ENCODE measurements around the gene METTL23.
A peak's percentile ranks its signal among the peaks of the same experiment; 100 is the strongest.

Gene METTL23

DNA sequence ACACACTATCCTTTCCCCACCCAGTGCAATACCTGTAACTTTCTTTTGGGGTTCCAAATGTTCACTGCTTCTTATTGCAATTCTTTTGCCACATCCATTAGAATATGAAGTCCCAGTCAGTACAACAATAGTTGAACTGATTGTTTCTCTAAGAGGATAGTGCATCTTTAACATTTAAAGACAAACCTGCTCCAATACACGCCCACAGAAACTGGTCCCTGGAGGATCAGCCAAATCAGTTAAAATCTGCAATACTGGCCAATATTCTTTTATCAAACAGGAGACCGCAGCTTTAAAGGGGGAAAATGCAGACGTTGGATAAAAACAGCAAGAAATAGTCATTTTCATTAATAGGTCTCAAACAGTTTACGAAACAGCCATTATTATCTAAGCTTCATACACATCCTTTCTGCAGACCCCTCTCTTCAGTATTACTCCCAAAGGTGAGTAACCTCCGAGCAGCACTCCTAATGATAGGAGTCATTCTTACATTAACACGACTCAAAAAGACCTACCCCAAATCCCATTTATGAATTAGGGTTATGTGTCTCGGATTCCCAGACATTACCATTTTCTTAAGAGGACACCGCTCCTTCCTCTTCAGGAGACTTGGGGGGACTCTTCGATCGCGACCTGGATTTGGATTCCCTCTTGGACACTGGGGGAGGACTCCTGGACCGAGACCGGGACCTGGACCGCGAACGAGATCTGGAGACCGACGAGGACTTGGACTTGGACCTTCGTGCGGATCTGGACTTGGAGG lies 9.1 kb downstream of the METTL23 start:
- peak overlapping the region; percentile 89 for H3K4me2 ChIP-seq (ENCODE audit: low read length)
- no peaks in the 10 kb centered on the region for H3K9me3 ChIP-seq (ENCODE audit: low read length)
- H3K4me1 ChIP-seq (ENCODE audit: insufficient read depth, low read length, severe bottlenecking): peaks cover 67% of the 10 kb centered on the region
- peaks cover 43% of the 10 kb centered on the region for H3K79me2 ChIP-seq (ENCODE audit: insufficient read depth, low read length)
- H3K27me3 ChIP-seq (ENCODE audit: insufficient read depth, low read length): no peaks in the 10 kb centered on the region
- peaks cover 31% of the 10 kb centered on the region for H3F3A ChIP-seq (ENCODE audit: insufficient read depth, low read length)
- peak overlapping the region; percentile 96 for H3K27ac ChIP-seq (ENCODE audit: low read depth, low read length, poor library complexity, severe bottlenecking)
- no peaks in the 10 kb centered on the region for H3K9me2 ChIP-seq (ENCODE audit: low read depth, low read length)
- H3K9ac ChIP-seq (ENCODE audit: low read length): peak overlapping the region; percentile 100
- no peak overlapping the region for H2AFZ ChIP-seq (ENCODE audit: low read length)
- no peaks in the 10 kb centered on the region for H4K20me1 ChIP-seq (ENCODE audit: insufficient read depth, low read length)
- H3K4me3 ChIP-seq (ENCODE audit: low read depth, low read length, poor library complexity, severe bottlenecking): peak overlapping the region; percentile 96
- peaks cover 60% of the 10 kb centered on the region for H3K36me3 ChIP-seq (ENCODE audit: insufficient read depth, low read length)
- TF ChIP-seq EZH2 (IDR thresholded peaks at IDR 0.05; ENCODE audit: borderline replicate concordance, low read length): no peak
- TF ChIP-seq, protein P1, sequence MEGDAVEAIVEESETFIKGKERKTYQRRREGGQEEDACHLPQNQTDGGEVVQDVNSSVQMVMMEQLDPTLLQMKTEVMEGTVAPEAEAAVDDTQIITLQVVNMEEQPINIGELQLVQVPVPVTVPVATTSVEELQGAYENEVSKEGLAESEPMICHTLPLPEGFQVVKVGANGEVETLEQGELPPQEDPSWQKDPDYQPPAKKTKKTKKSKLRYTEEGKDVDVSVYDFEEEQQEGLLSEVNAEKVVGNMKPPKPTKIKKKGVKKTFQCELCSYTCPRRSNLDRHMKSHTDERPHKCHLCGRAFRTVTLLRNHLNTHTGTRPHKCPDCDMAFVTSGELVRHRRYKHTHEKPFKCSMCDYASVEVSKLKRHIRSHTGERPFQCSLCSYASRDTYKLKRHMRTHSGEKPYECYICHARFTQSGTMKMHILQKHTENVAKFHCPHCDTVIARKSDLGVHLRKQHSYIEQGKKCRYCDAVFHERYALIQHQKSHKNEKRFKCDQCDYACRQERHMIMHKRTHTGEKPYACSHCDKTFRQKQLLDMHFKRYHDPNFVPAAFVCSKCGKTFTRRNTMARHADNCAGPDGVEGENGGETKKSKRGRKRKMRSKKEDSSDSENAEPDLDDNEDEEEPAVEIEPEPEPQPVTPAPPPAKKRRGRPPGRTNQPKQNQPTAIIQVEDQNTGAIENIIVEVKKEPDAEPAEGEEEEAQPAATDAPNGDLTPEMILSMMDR (IDR thresholded peaks at IDR 0.05; ENCODE audit: low read length): no peak

DNA sequence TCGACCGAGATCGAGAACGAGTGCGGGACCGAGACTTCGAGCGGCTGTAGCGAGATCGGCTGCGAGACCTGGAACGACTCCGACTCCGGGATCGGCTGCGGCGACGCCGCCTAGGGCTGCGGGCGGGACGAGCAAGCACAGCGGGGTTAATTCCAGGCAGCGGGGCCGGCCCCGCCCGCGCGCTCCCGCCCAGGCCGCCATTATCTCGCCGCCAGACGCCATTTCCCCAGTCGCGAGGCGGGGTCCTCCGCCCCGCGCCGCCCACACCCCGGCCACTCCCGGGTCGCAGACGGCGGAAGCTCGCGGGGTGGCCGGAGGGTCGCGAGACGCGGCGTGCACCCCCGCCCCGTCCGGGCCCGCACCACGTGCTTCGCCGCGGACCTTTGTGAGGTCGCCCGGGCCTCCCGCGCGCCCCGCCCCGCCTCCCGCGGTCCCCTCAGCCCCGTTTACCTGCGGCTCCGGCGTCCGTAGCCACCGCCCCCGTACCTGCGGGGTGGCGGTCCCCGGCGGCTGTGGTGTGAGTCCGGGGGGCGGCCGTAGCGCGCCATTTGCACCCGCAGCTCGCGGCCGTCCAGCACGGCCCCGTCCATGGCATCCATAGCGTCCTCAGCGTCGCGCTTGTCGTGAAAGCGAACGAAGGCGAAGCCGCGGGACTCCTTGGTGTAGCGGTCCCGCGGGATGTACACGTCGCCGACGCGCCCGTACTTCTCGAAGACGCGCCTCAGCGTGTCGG lies 9.9 kb downstream of the METTL23 start:
- peaks cover 58% of the 10 kb centered on the region for H3K36me3 ChIP-seq (ENCODE audit: insufficient read depth, low read length)
- no peak for TF ChIP-seq EZH2 (IDR thresholded peaks at IDR 0.05; ENCODE audit: borderline replicate concordance, low read length)
- TF ChIP-seq, protein P1 (IDR thresholded peaks at IDR 0.05; ENCODE audit: low read length): no peak; the same call in 1 of the 2 replicates
- H2AFZ ChIP-seq (ENCODE audit: low read length): no peak overlapping the region
- peaks cover 43% of the 10 kb centered on the region for H3K79me2 ChIP-seq (ENCODE audit: insufficient read depth, low read length)
- H3K9me3 ChIP-seq (ENCODE audit: low read length): no peaks in the 10 kb centered on the region
- peak overlapping the region; percentile 96 for H3K27ac ChIP-seq (ENCODE audit: low read depth, low read length, poor library complexity, severe bottlenecking)
- H3F3A ChIP-seq (ENCODE audit: insufficient read depth, low read length): peaks cover 29% of the 10 kb centered on the region
- peak overlapping the region; percentile 96 for H3K4me3 ChIP-seq (ENCODE audit: low read depth, low read length, poor library complexity, severe bottlenecking)
- H3K4me1 ChIP-seq (ENCODE audit: insufficient read depth, low read length, severe bottlenecking): peaks cover 68% of the 10 kb centered on the region
- H3K4me2 ChIP-seq (ENCODE audit: low read length): peak overlapping the region; percentile 89
- H3K9ac ChIP-seq (ENCODE audit: low read length): peak overlapping the region; percentile 100
- H4K20me1 ChIP-seq (ENCODE audit: insufficient read depth, low read length): no peaks in the 10 kb centered on the region
- no peaks in the 10 kb centered on the region for H3K9me2 ChIP-seq (ENCODE audit: low read depth, low read length)
- no peaks in the 10 kb centered on the region for H3K27me3 ChIP-seq (ENCODE audit: insufficient read depth, low read length)

DNA sequence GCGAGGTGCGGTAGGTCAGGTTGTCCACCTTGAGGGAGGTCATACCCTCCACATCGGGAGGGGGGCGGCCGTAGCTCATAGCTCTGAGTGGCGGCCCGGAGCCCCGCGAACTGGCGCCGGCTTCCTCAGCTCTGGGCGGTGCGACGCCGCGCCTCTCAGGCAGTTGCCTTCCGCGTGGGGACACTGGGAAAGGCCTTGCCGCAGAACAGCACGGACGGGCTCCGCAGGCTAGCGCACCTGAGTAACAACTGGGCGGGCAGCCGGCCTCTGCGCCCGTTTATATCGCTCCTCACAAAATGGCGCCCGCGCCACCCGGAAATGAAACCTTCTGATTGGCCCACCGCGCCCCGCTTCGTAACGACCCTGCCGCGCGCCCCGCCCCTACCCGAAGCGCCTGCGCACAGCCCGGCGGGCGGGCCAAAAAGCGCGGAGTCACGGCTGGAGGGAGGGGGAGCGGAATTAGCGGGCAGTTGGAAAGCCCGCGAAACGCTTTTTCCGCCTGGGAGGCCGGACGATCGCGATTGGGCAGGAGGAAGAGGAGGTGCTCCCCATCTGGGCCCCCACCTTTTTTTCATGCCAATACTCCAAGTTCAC lies 10.5 kb downstream of the METTL23 start, which contains the start of gene SRSF2:
Gene SRSF2, minus strand, starts transcription at position 250 of the 594 bp plus-strand sequence. Its CDS starts 171 bp downstream, at position 79.
- Histone ChIP-seq H3K9ac (ENCODE audit: low read length) (peak within 1 kb of the TSS; percentile 100), H3K27ac (ENCODE audit: low read depth, low read length, poor library complexity, severe bottlenecking) (peak within 1 kb of the TSS; percentile 96), H3K9me2 (ENCODE audit: low read depth, low read length) (no peaks in the 10 kb centered on the region), H3K4me2 (ENCODE audit: low read length) (peak within 1 kb of the TSS; percentile 95), H3K4me1 (ENCODE audit: insufficient read depth, low read length, severe bottlenecking) (peaks cover 61% of the 10 kb centered on the region), H3K27me3 (ENCODE audit: insufficient read depth, low read length) (no peaks in the 10 kb centered on the region), H3K9me3 (ENCODE audit: low read length) (no peaks in the 10 kb centered on the region), H3K4me3 (ENCODE audit: low read depth, low read length, poor library complexity, severe bottlenecking) (peak within 1 kb of the TSS; percentile 96), H4K20me1 (ENCODE audit: insufficient read depth, low read length) (no peaks in the 10 kb centered on the region), H3K79me2 (ENCODE audit: insufficient read depth, low read length) (peaks cover 43% of the 10 kb centered on the region), H3K36me3 (ENCODE audit: insufficient read depth, low read length) (peaks cover 57% of the 10 kb centered on the region), H3F3A (ENCODE audit: insufficient read depth, low read length) (peaks cover 24% of the 10 kb centered on the region), H2AFZ (ENCODE audit: low read length) (no peak within 1 kb of the TSS)
- TF ChIP-seq, protein P1 (IDR thresholded peaks at IDR 0.05; ENCODE audit: low read length): no peak
- TF ChIP-seq EZH2 (IDR thresholded peaks at IDR 0.05; ENCODE audit: borderline replicate concordance, low read length): no peak
